Fibroblast of skin of scalp (primary cell): Measurements from ENCODE around the gene STX2. TPM values are rescaled to one million over a fixed set of nuclear protein-coding genes. Genes with fewer than 3 reads are reported as not detected.
"Not testable (repeated sequence)": the region's sequence is repeated elsewhere in the genome, so short reads cannot be mapped to it uniquely, and the experiment has no call there.

Experiments
- DNase-seq: peaks from one replicate; pipeline ENCODE4 v3.0.0-alpha.2; 2013
- polyA plus RNA-seq, 2 experiments: library from polyadenylated mRNA; unstranded; fragments of 120-200 nt; gene quantifications; one replicate each; pipeline ENCODE4 v1.2.1, GENCODE V29; 2013; ENCODE audit not compliant: insufficient read length in 2 of 2

STX2 gene
- polyA plus RNA-seq (2013, experiment 1 of 2; ENCODE audit: insufficient read length) = 56.1 TPM
- 57.2 TPM for polyA plus RNA-seq (2013, experiment 2 of 2; ENCODE audit: insufficient read length)

GRCh38 chr12:130838951-130839769, at the start of gene STX2:
Gene STX2, minus strand, starts transcription at chr12:130839250. Its CDS starts 151 bp downstream, at chr12:130839099.
- peak; percentile 85 for DNase-seq

GRCh38 chr12:130887190-130887589, 48.1 kb upstream of the STX2 start:
- not testable (repeated sequence) for DNase-seq

GRCh38 chr12:130881548-130881947, 42.5 kb upstream of the STX2 start:
- DNase-seq = no peak

GRCh38 chr12:130881046-130881445, 42.0 kb upstream of the STX2 start:
- no peak for DNase-seq

DNA sequence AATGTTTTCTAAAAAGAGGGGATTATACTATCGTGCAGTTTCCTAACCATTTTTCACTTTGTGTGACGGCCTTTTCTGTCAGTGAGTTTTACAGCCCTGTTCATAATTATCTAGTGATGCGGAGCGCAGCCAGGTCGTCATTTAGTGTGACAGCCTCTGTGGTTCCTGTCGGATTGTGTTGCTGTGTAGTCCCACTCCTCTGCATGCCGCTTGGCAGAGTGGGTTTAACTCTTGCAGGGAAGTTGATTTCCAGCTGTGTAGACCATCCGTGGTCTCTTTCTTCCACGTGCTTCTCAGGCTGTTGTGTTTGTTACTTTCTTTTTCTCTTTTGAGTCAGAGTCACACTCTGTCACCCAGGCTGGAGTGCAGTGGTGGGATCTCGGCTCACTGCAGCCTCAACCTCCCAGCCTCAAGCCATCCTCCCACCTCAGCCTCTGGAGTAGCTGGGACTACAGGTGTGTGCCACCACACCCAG, 41.4 kb upstream of the STX2 start:
- DNase-seq = no peak

GRCh38 chr12:130879781-130880389, 40.8 kb upstream of the STX2 start:
- DNase-seq = no peak

DNA sequence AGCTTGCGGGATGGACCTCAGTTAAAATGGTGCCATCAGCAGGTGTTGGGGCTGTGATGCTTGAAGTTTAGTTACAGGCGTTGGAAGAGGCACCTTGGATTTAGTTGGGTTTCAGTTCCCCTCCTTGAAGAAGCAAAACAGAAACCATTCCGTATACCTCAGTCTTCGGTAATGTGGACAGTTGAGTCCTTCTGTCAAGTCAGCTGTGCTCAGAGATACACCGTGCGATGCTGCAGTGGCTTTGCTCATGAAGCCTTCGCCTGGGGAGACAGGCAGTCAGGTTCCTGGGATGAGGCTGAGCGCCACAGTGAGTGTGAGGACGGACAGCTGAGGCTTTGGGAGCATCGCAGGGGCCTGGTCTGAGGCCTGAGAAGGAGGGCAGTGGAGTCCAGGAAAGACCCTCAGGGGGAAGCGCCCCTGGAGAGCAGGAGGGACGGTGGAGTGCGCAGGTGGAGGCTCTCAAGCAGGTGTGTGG, 40.2 kb upstream of the STX2 start:
- no peak for DNase-seq

DNA sequence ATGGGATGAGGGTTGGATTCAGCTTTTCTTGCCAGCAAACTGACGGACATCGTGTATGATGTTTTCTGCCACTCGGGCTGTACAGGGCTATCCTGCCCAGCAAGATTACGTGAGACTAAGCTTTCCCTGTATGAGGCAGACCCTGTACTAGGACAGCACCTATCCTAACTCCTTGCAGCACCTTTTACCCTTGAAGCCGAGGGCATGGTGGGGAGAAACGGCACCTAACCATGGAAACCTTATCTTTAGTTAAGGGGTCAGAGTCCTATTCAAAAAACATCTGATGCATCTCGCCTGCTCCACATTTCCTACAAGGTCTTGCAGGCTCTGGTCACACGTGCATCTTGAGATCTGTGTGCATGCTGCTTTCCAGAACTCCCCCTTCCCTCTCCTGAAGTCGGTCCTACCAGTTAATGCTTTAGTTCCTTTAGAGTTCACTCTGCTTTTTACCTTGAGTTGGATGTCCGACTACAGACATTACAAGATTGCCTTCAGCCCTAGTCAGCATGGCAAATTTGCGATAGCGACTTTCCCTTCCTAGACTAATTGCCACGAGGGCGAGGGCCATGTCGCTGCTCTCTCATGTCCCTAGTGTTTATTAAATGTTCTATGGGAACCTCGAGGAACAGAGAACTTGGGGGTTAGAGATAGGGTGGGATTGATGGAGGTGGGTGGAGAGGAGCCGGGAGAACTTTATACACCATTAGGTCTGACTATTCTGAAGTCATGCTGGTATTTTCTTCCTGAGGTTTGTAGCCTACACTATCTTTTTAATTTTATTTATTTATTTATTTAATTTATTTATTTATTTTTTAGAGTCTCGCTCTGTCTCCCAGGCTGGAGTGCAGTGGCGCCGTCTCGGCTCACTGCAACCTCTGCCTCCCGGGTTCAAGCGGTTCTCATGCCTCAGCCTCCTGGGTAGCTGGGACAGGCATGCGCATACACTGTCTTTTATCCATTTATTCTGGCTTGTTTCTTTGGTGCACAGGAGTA, 39.4 kb upstream of the STX2 start:
- DNase-seq = no peak

- no peak for DNase-seq
These were observed 38.3 kb upstream of the STX2 start for GRCh38 chr12:130877333-130877732.

- DNase-seq = no peak
These were observed 37.7 kb upstream of the STX2 start for GRCh38 chr12:130876758-130877157.

DNA sequence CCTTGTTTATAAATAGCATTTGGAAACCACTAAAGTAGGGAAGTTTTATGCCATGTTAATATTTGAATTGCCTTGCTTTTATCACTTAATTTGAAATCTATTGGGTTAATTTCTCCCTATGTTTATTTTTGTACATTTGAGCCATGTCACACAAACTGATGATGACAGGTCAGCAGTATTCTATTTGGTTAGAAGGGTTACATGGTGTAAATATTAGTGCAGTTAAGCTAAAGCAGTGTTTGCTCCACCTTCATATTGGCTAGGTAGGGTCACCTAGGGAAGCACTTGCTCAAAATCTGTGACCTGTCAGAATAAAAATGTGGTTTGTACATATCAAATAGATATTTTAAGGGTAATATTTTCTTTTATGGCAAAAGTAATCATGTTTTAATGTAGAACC, 37.2 kb upstream of the STX2 start:
- DNase-seq = no peak

DNA sequence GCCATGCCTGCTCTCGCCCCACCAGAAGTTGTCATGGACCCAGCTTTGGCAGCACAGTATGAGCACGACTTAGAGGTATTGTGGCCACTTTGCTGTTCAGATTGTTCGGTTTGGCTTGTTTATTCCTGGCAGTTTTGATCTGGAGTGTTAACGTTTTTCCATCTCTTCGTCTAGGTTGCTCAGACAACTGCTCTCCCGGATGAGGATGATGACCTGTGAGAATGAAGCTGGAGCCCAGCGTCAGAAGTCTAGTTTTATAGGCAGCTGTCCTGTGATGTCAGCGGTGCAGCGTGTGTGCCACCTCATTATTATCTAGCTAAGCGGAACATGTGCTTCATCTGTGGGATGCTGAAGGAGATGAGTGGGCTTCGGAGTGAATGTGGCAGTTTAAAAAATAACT, 36.7 kb upstream of the STX2 start:
- DNase-seq = not testable (repeated sequence)

GRCh38 chr12:130875193-130875592, 36.1 kb upstream of the STX2 start:
- DNase-seq = no peak

GRCh38 chr12:130874696-130875095, 35.6 kb upstream of the STX2 start:
- DNase-seq = no peak

DNA sequence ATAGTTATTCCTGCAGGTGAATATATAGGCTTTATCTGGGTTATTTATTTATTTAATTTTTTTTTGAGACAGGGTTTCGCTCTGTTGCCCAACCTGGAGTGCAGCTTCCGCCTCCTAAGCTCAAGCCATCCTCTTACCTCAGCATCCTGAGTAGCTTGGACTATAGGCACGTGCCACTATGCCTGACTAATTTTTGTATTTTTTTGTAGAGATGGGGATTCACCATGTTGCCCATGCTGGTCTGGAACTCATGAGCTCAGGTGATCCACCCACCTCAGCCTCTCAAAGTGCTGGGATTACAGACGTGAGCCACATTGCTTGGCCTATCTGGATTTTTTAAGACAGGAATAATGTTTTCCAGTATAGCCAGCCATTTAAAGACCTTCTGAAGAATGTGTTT, 34.8 kb upstream of the STX2 start:
- no peak for DNase-seq

DNA sequence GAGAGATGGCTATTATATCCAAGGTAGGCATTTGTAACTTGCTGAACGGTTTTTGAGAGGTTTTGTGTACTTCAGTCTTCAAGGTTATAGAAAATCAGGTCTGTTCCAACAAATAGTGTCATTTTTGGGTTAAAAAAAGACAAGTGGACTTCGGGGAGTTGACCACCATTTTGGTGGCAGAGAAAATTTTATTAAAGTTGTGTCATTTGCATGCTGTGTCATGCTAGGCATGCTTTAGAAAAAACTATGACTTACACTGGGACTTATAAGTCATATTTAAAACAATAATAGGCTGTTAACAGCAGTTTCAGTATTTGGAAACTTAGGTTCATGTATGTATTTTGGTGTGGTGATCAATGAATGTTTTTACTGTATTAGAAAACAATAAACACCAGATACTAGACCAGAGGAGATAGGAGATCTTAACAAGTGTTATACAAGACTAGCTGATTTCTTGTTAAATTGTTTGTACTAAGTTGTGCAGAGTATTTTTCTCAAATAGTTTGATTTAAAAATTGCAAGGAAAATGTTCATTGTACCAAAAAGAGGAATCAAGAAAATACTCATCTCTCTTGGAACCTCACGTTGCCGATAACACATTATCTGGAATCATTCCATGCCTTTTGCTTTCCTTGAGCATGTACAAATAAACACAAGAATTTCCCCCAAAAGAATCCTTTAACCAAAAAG, 34.2 kb upstream of the STX2 start:
- DNase-seq = no peak

- DNase-seq = peak; percentile 34
These were observed 33.4 kb upstream of the STX2 start for GRCh38 chr12:130872179-130873096.

DNA sequence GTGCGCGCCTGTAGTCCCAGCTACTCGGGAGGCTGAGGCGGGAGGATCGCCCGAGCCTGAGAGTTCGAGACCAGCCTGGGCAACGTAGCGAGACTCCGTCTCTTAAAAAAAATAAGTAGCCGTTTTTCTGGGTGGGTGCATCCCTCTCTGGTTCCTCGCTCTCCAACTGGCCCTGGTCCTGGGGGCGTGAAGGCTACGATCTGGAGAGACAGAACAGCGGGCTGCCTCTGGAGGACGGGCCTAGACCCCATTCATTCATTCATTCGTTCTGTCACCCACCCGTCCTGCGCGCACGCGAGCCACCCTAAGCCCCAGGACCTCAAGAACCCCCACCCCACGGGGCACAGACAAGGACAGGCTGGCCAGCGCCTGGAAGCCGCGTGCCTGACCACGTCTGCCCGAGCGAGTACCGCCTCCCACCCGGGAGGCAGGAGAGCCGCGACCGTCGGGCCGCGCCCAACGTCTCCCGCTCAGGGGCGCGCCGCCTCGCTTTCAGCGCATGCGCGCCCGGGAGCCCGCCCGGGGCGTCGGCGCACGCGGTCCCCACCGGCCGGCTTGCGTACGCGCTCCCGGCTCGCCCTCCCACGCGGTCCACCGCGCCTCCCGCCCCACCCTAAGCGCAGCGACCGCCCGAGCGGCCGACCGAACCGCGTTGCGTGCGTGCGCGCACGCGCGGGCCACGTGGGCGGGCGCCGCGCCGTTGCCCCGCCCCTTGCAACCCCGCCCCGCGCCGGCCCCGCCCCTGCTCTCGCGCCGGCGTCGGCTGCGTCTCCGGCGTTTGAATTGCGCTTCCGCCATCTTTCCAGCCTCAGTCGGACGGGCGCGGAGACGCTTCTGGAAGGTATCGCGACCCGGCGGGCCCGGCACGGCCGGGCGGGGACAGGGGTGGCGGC, 32.5 kb upstream of the STX2 start, which contains the start of gene RAN:
RAN (plus strand) TSS at position 781 of the 893 bp plus-strand sequence. CDS start 528 bp downstream, outside the sequence.
- peak; percentile 97 for DNase-seq
